ENCODE measurements around the gene TTC9C. TPM values are rescaled to one million over a fixed set of nuclear protein-coding genes. Genes with fewer than 3 reads are reported as not detected.
A peak's percentile ranks its signal among the peaks of the same experiment; 100 is the strongest.

The TTC9C gene
- total and polyA plus RNA-seq, 2 of the 8 experiments (the other 6 are each of a cell fraction or from before 2014, with no cell fraction given) = 25.4 to 34.1 TPM

GRCh38 chr11:62707277-62707861, 20.9 kb upstream of the TTC9C start, which contains the start of the genes BSCL2 and GNG3:
Gene BSCL2 (minus strand): TSS chr11:62707424. CDS start chr11:62707195, 229 bp downstream.
Gene GNG3 (plus strand): TSS chr11:62707676. CDS start chr11:62708296, 620 bp downstream.
- H4K91ac ChIP-seq (replicated peaks; ENCODE audit: insufficient read length, low read length) = peak within 1 kb of the TSS; percentile 67
- no peak within 1 kb of the TSS for H3K14ac ChIP-seq (ENCODE audit: insufficient read length)
- peak within 1 kb of the TSS; percentile 68 to 89 (median 84) for H3K4me3 ChIP-seq (ENCODE audit: extremely low read depth in 1 of 4, insufficient read depth in 2 of 4, low read depth in 3 of 4, low read length in 4 of 4)
- ChIA-PET CTCF (ENCODE audit: partially characterized antibody) (interaction anchor here (1.2 to 3.8 kb wide), 6 partner anchors 18 to 150 kb away, joined by 3 to 21 read pairs (median 6); partner anchors contain the start of genes C11orf98, CSKMT, LRRN4CL and TAF6L), POLR2A (ENCODE audit: partially characterized antibody) (interaction anchor here (0.6 to 61.4 kb wide), 27 partner anchors 9 to 420 kb away, joined by 3 to 2041 read pairs (median 9); partner anchors contain the start of genes C11orf98, CSKMT, EEF1G and EML3)
- H2AK5ac ChIP-seq (ENCODE audit: low read depth, low read length) = peak within 1 kb of the TSS; percentile 25
- no peaks in the 10 kb centered on the region for H3K9me3 ChIP-seq (ENCODE audit: insufficient read depth in 2 of 2, low read depth in 1 of 2, low read length in 1 of 2)
- peaks cover 4 to 19% (median 9%) of the 10 kb centered on the region in 4 experiments; a peak in 7 of 8 replicates for H3K36me3 ChIP-seq (ENCODE audit: control insufficient read depth in 2 of 4, insufficient read depth in 4 of 4, low read length in 3 of 4)
- DNase-seq (ENCODE audit: low read depth in 1 of 2, low spot score in 2 of 2) (peak; percentile 93 to 96), FAIRE-seq (peak; percentile 28)
- H2BK12ac ChIP-seq (ENCODE audit: low read depth, low read length) = peak within 1 kb of the TSS; percentile 86; the same call in 1 of the 2 replicates
- peak within 1 kb of the TSS; percentile 72 for H2BK120ac ChIP-seq (replicated peaks; ENCODE audit: low read depth, low read length)
- no peaks in the 10 kb centered on the region for H3K27me3 ChIP-seq (replicated peaks in 1 of 4; ENCODE audit: control insufficient read depth in 3 of 4, extremely low read depth in 1 of 4, insufficient read depth in 3 of 4, low read length in 3 of 4)
- H3K79me1 ChIP-seq (ENCODE audit: low read depth, low read length) = no peaks in the 10 kb centered on the region; the same call in 1 of the 2 replicates
- no peak within 1 kb of the TSS for H3K23ac ChIP-seq (ENCODE audit: insufficient read length)
- 0 out of 2 replicates have a peak within 1 kb of the TSS, but pooled peaks have one; percentile 66 for H2BK20ac ChIP-seq (ENCODE audit: low read length)
- H2BK5ac ChIP-seq (ENCODE audit: low read depth, low read length) = peak within 1 kb of the TSS; percentile 86
- H3K56ac ChIP-seq (replicated peaks; ENCODE audit: insufficient read length, low read depth, low read length) = no peak within 1 kb of the TSS
- WGBS, 2 experiments (ENCODE audit: extremely low coverage in 1 of 2, insufficient coverage in 1 of 2, insufficient read length in 1 of 2, insufficient replicate concordance in 2 of 2, low coverage in 1 of 2, low lambda C conversion rate in 2 of 2, missing lambda C conversion rate in 1 of 2) = 2% methylated on average over 9 of the region's 10 CpGs; no CpG with 5 or more reads in 1 of the 2 experiments
- H3K23me2 ChIP-seq (ENCODE audit: low read depth, low read length) = peaks cover 22% of the 10 kb centered on the region
- H4K8ac ChIP-seq (ENCODE audit: extremely low read depth, insufficient read depth, low read length) = 0 out of 2 replicates have a peak within 1 kb of the TSS, but pooled peaks have one; percentile 7
- H4K5ac ChIP-seq (ENCODE audit: insufficient read length, low read depth, low read length) = peak within 1 kb of the TSS; percentile 38
- H3K4me2 ChIP-seq (ENCODE audit: insufficient read depth in 1 of 2, low read depth in 2 of 2, low read length in 2 of 2) = peak within 1 kb of the TSS; percentile 99
- H3K4me1 ChIP-seq (replicated peaks in 1 of 4; ENCODE audit: control insufficient read depth in 3 of 4, insufficient read depth in 4 of 4, low read length in 3 of 4) = peaks cover 7 to 34% (median 20%) of the 10 kb centered on the region in 4 experiments
- peaks cover 0 to 7% of the 10 kb centered on the region in 2 experiments; a peak in 1 of 4 replicates for H3K79me2 ChIP-seq (ENCODE audit: control insufficient read depth in 1 of 2, insufficient read depth in 2 of 2, low read length in 2 of 2)
- no peak within 1 kb of the TSS for H2AFZ ChIP-seq (ENCODE audit: low read length)
- H4K20me1 ChIP-seq (replicated peaks in 1 of 2; ENCODE audit: control insufficient read depth in 1 of 2, insufficient read depth in 2 of 2, low read length in 2 of 2) = no peaks in the 10 kb centered on the region
- H3K4ac ChIP-seq (replicated peaks; ENCODE audit: insufficient read length, low read depth, low read length) = peak within 1 kb of the TSS; percentile 75
- peak within 1 kb of the TSS; percentile 81; the same call in 1 of the 2 replicates for H2BK15ac ChIP-seq (ENCODE audit: low read length)
- peak within 1 kb of the TSS; percentile 46 for H3K27ac ChIP-seq (ENCODE audit: low read depth, low read length)
- H3K9ac ChIP-seq (replicated peaks in 1 of 4; ENCODE audit: extremely low read depth in 1 of 4, low read depth in 3 of 4, low read length in 3 of 4) = peak within 1 kb of the TSS in 3 of 4 experiments; percentile 52 to 76 (median 74); a peak in 6 of 7 replicates
- H3K18ac ChIP-seq (ENCODE audit: extremely low read depth, low read length) = peak within 1 kb of the TSS; percentile 79
- TF ChIP-seq NRF1 (IDR thresholded peaks at IDR 0.05; ENCODE audit: low read depth, low read length) (no peak), EP300 (IDR thresholded peaks at IDR 0.05; ENCODE audit: borderline replicate concordance in 1 of 2, low read depth in 2 of 2, low read length in 2 of 2) (peak; percentile 43 to 100), RXRA (IDR thresholded peaks at IDR 0.05; ENCODE audit: insufficient read depth, low read depth, low read length) (no peak), BACH1 (IDR thresholded peaks at IDR 0.05; ENCODE audit: low read length) (peak; percentile 92), BCL11A (IDR thresholded peaks at IDR 0.05; ENCODE audit: low read depth in 2 of 2, low read length in 2 of 2) (no peak), ASH2L (IDR thresholded peaks at IDR 0.05; ENCODE audit: low read length) (peak; percentile 39), RAD21 (IDR thresholded peaks at IDR 0.05 in 1 of 2, conservative IDR thresholded peaks at IDR 0.05 in 1 of 2; ENCODE audit: low read depth in 2 of 2, low read length in 2 of 2) (0 out of 4 replicates have a peak, but pooled peaks of 1 of the 2 experiments have one; percentile 2), POU5F1 (IDR thresholded peaks at IDR 0.05; ENCODE audit: low read depth, low read length) (no peak), SIRT6 (IDR thresholded peaks at IDR 0.05; ENCODE audit: low read length) (no peak)

All from H1 (cell line).